Measurements from ENCODE around the gene RNASE1. TPM values are rescaled to one million over a fixed set of nuclear protein-coding genes. Genes with fewer than 3 reads are reported as not detected.

Gene RNASE1
- total RNA-seq, result 0.09 TPM in 1 of 2 replicates, not detected in the other

GRCh38 chr14:20802341-20803084 is at the start of gene RNASE1:
TSS of gene RNASE1 (minus strand) at chr14:20802844. CDS start at chr14:20802068, 776 bp downstream.

Other genes with a start within 250 kb of the RNASE1 start
- not detected in 2 replicates for gene RNASE9, start 241.8 kb downstream of the RNASE1 start, total RNA-seq
- gene RNASE11, start 214.8 kb downstream of the RNASE1 start, total RNA-seq, result not detected in 2 replicates
- not detected in 2 replicates for gene RNASE12, start 211.5 kb downstream of the RNASE1 start, total RNA-seq
- not detected in 2 replicates for gene OR6S1, start 161.2 kb downstream of the RNASE1 start, total RNA-seq
- 14.4 and 29.1 TPM in 2 replicates for gene RNASE4, start 118.3 kb downstream of the RNASE1 start, total RNA-seq
- 5.1 and 10.4 TPM in 2 replicates for gene ANG, start 114.1 kb downstream of the RNASE1 start, total RNA-seq
- not detected in 2 replicates for gene EDDM3A, start 57.0 kb downstream of the RNASE1 start, total RNA-seq
- gene EDDM3B, start 34.4 kb downstream of the RNASE1 start, total RNA-seq, result not detected in 2 replicates
- not detected in 2 replicates for gene RNASE6, start 21.6 kb downstream of the RNASE1 start, total RNA-seq
- gene RNASE3, start 88.5 kb upstream of the RNASE1 start, total RNA-seq, result not detected in 2 replicates
- not detected in 2 replicates for gene RNASE2, start 152.6 kb upstream of the RNASE1 start, total RNA-seq
- 24.7 and 26.5 TPM in 2 replicates for gene METTL17, start 187.1 kb upstream of the RNASE1 start, total RNA-seq
- gene SLC39A2, start 196.4 kb upstream of the RNASE1 start, total RNA-seq, result under 0.01 and 0.09 TPM in 2 replicates
- 0.09 TPM in 1 of 2 replicates, not detected in the other for gene NDRG2, start 222.2 kb upstream of the RNASE1 start, total RNA-seq
- gene TPPP2, start 227.4 kb upstream of the RNASE1 start, total RNA-seq, result not detected in 2 replicates
- not detected in 2 replicates for gene RNASE13, start 232.0 kb upstream of the RNASE1 start, total RNA-seq
- gene RNASE7, start 239.5 kb upstream of the RNASE1 start, total RNA-seq, result not detected in 2 replicates

Measured in smooth muscle cell of bladder (primary cell).